Smooth muscle cell (in vitro differentiated cells): Measurements from ENCODE around the gene RGS17. TPM values are rescaled to one million over a fixed set of nuclear protein-coding genes. Genes with fewer than 3 reads are reported as not detected.

Experiments
- DNase-seq: peaks from one replicate; lab custom pipeline; 2025; ENCODE audit not compliant: unreplicated experiment; lab: John Stamatoyannopoulos, UW
- H2AFZ ChIP-seq: fragments of 200-600 bp; sonication (generic); 2 replicates; pipeline ENCODE4 v1.6.0; 2016; ENCODE audit warnings: antibody characterized with exemption, low read depth, mild to moderate bottlenecking
- H3F3A ChIP-seq: fragments of 200-600 bp; sonication (generic); 2 replicates; pipeline ENCODE4 v1.6.0; 2017; ENCODE audit warnings: antibody characterized with exemption, low read depth
- H3K27ac ChIP-seq: fragments of 200-600 bp; sonication (generic); 2 replicates; pipeline ENCODE4 v1.5.1; 2016; ENCODE audit warnings: low read depth, mild to moderate bottlenecking
- H3K27me3 ChIP-seq: fragments of 200-600 bp; sonication (generic); 2 replicates; pipeline ENCODE4 v1.6.1; 2016; ENCODE audit warnings: low read depth, mild to moderate bottlenecking
- H3K36me3 ChIP-seq: fragments of 200-600 bp; sonication (generic); 2 replicates; pipeline ENCODE4 v1.5.1; 2016; ENCODE audit warnings: low read depth
- H3K4me1 ChIP-seq: fragments of 200-600 bp; sonication (generic); 2 replicates; pipeline ENCODE4 v1.5.1; 2016; ENCODE audit warnings: low read depth
- H3K4me2 ChIP-seq: fragments of 200-600 bp; sonication (generic); 2 replicates; pipeline ENCODE4 v1.6.0; 2016; ENCODE audit warnings: mild to moderate bottlenecking
- H3K4me3 ChIP-seq: fragments of 200-600 bp; sonication (generic); 2 replicates; pipeline ENCODE4 v1.5.1; 2016; ENCODE audit warnings: mild to moderate bottlenecking
- H3K79me2 ChIP-seq: fragments of 200-600 bp; sonication (generic); 2 replicates; pipeline ENCODE4 v1.6.0; 2016; ENCODE audit warnings: low read depth, mild to moderate bottlenecking
- H3K9ac ChIP-seq: fragments of 200-600 bp; sonication (generic); 2 replicates; pipeline ENCODE4 v1.6.0; 2016; ENCODE audit warnings: low read depth
- H3K9me3 ChIP-seq: fragments of 200-600 bp; sonication (generic); replicated peaks from 2 replicates; pipeline ENCODE4 v1.5.1; 2016; ENCODE audit warnings: low read depth
- H4K20me1 ChIP-seq: fragments of 200-600 bp; sonication (generic); 2 replicates; pipeline ENCODE4 v1.6.0; 2016; ENCODE audit warnings: low read depth
- WGBS: methylation state at CpG from one replicate; pipeline ENCODE4 v1.1.7; 2016; ENCODE audit warnings: low lambda C conversion rate; 5-methylcytosine and 5-hydroxymethylcytosine counted together
- polyA plus RNA-seq: library from polyadenylated mRNA; unstranded; fragments of >200 nt; fragmentation: Nextera tagmentation; extraction: Ambion mirVana; gene quantifications from 2 replicates; pipeline ENCODE4 v1.2.1, GENCODE V29; 2016
- total RNA-seq: library from RNA; depleted of rRNA; stranded (reverse); fragments of >200 nt; gene quantifications from 2 replicates; pipeline ENCODE4 v1.2.3, GENCODE V29; 2014
- TF ChIP-seq, protein P1 (sequence below): fragments of 200-600 bp; sonication (generic); IDR thresholded peaks from 2 replicates; pipeline ENCODE4 v1.5.1; 2017; ENCODE audit warnings: borderline replicate concordance, mild to moderate bottlenecking, antibody characterized with exemption; ENCODE audit not compliant: insufficient read depth, poor library complexity, severe bottlenecking

Gene RGS17
- total and polyA plus RNA-seq, 2 experiments from 2014 or later: 1.7 to 2.7 TPM

DNA sequence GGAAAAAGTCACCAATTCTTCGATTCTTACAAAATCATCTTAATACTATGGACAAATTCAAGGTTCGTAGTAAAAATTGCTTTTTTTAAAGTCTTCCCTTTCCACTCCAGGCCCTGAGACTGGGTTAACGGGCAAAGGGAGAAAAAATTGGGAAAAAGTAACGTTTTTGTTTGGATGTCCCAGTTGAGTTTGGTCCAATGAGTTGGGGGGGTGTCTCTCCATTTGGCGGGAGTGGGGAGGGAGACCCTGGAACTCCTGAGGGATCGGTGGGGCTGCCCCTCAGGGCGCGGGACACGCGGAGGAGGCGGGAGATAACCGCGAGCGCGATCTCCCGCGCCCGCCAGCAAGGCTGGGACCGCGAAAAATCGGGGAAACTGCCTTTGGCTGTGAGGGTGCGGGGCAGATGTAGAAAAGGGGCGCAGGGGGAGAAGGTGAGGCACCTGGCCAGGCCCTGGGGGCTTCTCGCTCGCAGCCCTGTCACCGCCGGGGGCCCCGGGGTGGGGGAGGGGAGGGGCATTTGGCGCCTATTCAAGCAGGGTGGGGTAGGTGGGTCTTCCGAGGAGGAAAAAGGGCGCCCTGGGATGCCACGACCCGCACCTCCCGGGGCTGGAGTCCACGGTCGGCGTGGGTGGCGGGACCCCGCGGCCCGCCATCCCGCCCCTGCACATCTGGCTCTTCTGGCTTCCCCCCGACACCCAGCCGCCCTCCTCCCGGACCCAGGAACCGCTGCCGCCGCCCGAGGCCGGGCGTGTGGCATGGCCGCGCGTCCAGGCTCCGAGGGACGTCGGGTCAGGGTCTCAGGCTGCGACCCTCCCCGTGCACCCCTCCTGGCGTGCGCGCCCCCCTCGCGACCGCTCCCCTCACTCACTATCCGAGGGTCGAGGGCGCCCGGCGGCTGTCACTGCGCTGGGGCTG, 148.8 kb downstream of the RGS17 start:
- H3K9ac ChIP-seq: peak overlapping the region; percentile 49
- TF ChIP-seq, protein P1, sequence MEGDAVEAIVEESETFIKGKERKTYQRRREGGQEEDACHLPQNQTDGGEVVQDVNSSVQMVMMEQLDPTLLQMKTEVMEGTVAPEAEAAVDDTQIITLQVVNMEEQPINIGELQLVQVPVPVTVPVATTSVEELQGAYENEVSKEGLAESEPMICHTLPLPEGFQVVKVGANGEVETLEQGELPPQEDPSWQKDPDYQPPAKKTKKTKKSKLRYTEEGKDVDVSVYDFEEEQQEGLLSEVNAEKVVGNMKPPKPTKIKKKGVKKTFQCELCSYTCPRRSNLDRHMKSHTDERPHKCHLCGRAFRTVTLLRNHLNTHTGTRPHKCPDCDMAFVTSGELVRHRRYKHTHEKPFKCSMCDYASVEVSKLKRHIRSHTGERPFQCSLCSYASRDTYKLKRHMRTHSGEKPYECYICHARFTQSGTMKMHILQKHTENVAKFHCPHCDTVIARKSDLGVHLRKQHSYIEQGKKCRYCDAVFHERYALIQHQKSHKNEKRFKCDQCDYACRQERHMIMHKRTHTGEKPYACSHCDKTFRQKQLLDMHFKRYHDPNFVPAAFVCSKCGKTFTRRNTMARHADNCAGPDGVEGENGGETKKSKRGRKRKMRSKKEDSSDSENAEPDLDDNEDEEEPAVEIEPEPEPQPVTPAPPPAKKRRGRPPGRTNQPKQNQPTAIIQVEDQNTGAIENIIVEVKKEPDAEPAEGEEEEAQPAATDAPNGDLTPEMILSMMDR: no peak
- DNase-seq: no peak
- H3K4me3 ChIP-seq: peak overlapping the region; percentile 99
- no peaks in the 10 kb centered on the region for H3K9me3 ChIP-seq
- no peaks in the 10 kb centered on the region for H3K36me3 ChIP-seq
- H2AFZ ChIP-seq: no peak overlapping the region
- H3F3A ChIP-seq: peaks cover 8% of the 10 kb centered on the region
- H3K79me2 ChIP-seq: peaks cover 76% of the 10 kb centered on the region
- WGBS: under 1% methylated on average over 47 of the region's 71 CpGs
- no peak overlapping the region for H3K27ac ChIP-seq
- peak overlapping the region; percentile 99 for H3K4me2 ChIP-seq
- peaks cover 48% of the 10 kb centered on the region for H4K20me1 ChIP-seq
- peaks cover 52% of the 10 kb centered on the region for H3K4me1 ChIP-seq
- H3K27me3 ChIP-seq: no peaks in the 10 kb centered on the region

DNA sequence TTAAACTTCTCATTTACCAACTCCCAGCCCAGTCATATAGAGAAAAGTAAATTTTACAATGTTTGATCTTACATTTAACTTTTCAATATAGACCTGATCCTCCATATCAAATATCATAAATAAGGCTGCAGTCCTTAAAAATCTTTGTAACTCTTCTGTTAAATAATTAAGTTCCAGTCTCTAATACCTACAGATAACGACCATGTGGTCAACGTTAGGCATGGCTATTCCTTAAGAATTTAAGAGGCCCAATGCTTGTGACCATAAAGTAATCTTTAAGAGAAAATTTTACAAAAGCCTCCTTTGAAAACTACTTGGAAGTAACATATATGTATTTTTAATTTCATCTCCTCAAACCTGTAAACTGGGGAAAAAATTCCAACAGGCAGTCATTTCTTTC, 149.9 kb downstream of the RGS17 start:
- Histone ChIP-seq H3K36me3 (no peaks in the 10 kb centered on the region), H3K4me1 (peaks cover 54% of the 10 kb centered on the region), H3K27ac (no peak overlapping the region), H3K9ac (peak overlapping the region; percentile 49), H2AFZ (no peak overlapping the region), H3K4me2 (peak overlapping the region; percentile 99), H3K79me2 (peaks cover 85% of the 10 kb centered on the region), H3K4me3 (peak overlapping the region; percentile 99), H3F3A (peaks cover 8% of the 10 kb centered on the region), H3K27me3 (no peaks in the 10 kb centered on the region), H4K20me1 (peaks cover 59% of the 10 kb centered on the region), H3K9me3 (no peaks in the 10 kb centered on the region)
- WGBS: 12% methylated on average over 2 of the region's 2 CpGs
- TF ChIP-seq, protein P1: no peak
- DNase-seq: no peak

DNA sequence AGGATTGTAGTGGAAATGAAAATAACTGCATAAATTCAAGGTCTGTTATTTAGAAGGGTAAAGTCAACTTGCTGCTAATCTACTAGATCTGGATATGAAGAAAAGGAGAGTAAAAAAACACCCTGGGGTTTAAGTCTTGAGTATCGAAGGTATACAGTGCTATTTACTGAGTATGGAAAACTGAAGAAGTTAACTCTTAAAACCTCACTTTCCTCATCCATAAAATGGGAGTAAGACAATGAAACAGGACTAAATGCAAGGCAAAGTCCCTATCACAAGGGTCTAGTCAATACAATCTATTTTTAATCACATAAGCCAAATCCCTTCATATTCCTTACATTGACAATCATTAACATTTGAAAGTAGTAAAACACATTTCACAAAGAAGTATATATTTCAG, 150.4 kb downstream of the RGS17 start:
- 68% methylated on average over 1 of the region's 1 CpG for WGBS
- Histone ChIP-seq H3F3A (peaks cover 8% of the 10 kb centered on the region), H3K36me3 (no peaks in the 10 kb centered on the region), H4K20me1 (peaks cover 59% of the 10 kb centered on the region), H3K27me3 (no peaks in the 10 kb centered on the region), H3K4me3 (peak overlapping the region; percentile 99), H3K79me2 (peaks cover 85% of the 10 kb centered on the region), H2AFZ (no peak overlapping the region), H3K4me2 (peak overlapping the region; percentile 99), H3K9ac (no peak overlapping the region), H3K9me3 (no peaks in the 10 kb centered on the region), H3K4me1 (peaks cover 52% of the 10 kb centered on the region), H3K27ac (no peak overlapping the region)
- TF ChIP-seq, protein P1: no peak
- DNase-seq: no peak
